Natural killer cell (primary cell): ENCODE results near the gene ACTR3C. TPM values are rescaled to one million over a fixed set of nuclear protein-coding genes. Genes with fewer than 3 reads are reported as not detected.

ENCODE experiments used
- ATAC-seq, 3 donors: fragments of 150-1000 bp in 2 of 3; fragments of 200-7000 bp in 1 of 3; cut with Tn5 transposase; 1 replicate in 1 of 3; 2 replicates in 2 of 3; pipeline ENCODE4 v1.10.0; 2021; ENCODE audit warnings: mild to moderate bottlenecking in 2 of 3, moderate library complexity in 2 of 3
- DNase-seq, 2 donors: peaks; one replicate each; pipeline versions ENCODE4 v3.0.0 to v3.0.0-alpha.2; 2013 to 2021; ENCODE audit warnings: mixed read lengths in 1 of 2
- H3K27ac ChIP-seq: one replicate; pipeline ENCODE4 v1.5.1; 2013; ENCODE audit warnings: mild to moderate bottlenecking, low read length
- H3K27me3 ChIP-seq: one replicate; pipeline ENCODE4 v1.6.1; 2013; ENCODE audit warnings: low read length; ENCODE audit not compliant: control insufficient read depth, insufficient read depth
- H3K36me3 ChIP-seq: one replicate; pipeline ENCODE4 v1.6.1; 2013; ENCODE audit warnings: low read length; ENCODE audit not compliant: control insufficient read depth, insufficient read depth
- H3K4me1 ChIP-seq: one replicate; pipeline ENCODE4 v1.6.1; 2013; ENCODE audit warnings: low read length; ENCODE audit not compliant: control insufficient read depth, insufficient read depth
- H3K4me3 ChIP-seq: one replicate; pipeline ENCODE4 v1.5.1; 2013; ENCODE audit warnings: low read length
- H3K9me3 ChIP-seq: one replicate; pipeline ENCODE4 v1.6.1; 2013; ENCODE audit warnings: low read length; ENCODE audit not compliant: control insufficient read depth, insufficient read depth
- H3K27ac Mint-ChIP-seq, 2 donors: one replicate each; pipeline ENCODE4 v1.8.0; 2022; ENCODE audit warnings: mild to moderate bottlenecking in 2 of 2, mixed read lengths in 2 of 2, moderate library complexity in 1 of 2
- H3K27me3 Mint-ChIP-seq, 2 donors: one replicate each; pipeline ENCODE4 v1.8.0; 2022; ENCODE audit warnings: low read depth in 2 of 2, mixed read lengths in 2 of 2
- H3K36me3 Mint-ChIP-seq: one replicate; pipeline ENCODE4 v1.8.0; 2022; ENCODE audit warnings: mixed read lengths
- H3K4me1 Mint-ChIP-seq, 2 donors: one replicate each; pipeline ENCODE4 v1.8.0; 2022; ENCODE audit warnings: mixed read lengths in 2 of 2
- H3K4me3 Mint-ChIP-seq: one replicate; pipeline ENCODE4 v1.8.0; 2022; ENCODE audit warnings: mild to moderate bottlenecking, moderate library complexity, mixed read lengths
- H3K9me3 Mint-ChIP-seq, 2 donors: one replicate each; pipeline ENCODE4 v1.8.0; 2022; ENCODE audit warnings: mixed read lengths in 2 of 2
- CTCF ChIP-seq: fragments of 200-600 bp; IDR thresholded peaks from one replicate; pipeline ENCODE4 v1.8.0; 2022; ENCODE audit warnings: antibody characterized with exemption
- WGBS: methylation state at CpG from one replicate; pipeline ENCODE4 v1.1.7; 2013; ENCODE audit warnings: missing lambda C conversion rate; ENCODE audit not compliant: insufficient coverage; 5-methylcytosine and 5-hydroxymethylcytosine counted together
- intact Hi-C: fragments of 100-400 bp; cut with micrococcal nuclease; formaldehyde crosslinking; loops from one replicate; pipeline ENCODE4 v1.14.2; 2022
- total RNA-seq, 4 donors: library from RNA; stranded (reverse); fragments of 120-200 nt in 1 of 4; gene quantifications; one replicate each; pipeline versions ENCODE4 v1.2.3 to v1.2.4, GENCODE V29; 2013 to 2022

The ACTR3C gene
- total RNA-seq, 3 donors from 2014 or later (not counting 1 experiment from before 2014, with no cell fraction given), result 5.1 to 8.3 (median 7.2) TPM

- intact Hi-C loops, result no loop called here
- TF ChIP-seq CTCF, result no peak
- no peak overlapping the region for H3K27ac ChIP-seq
- no peaks in the 10 kb centered on the region for H3K36me3 Mint-ChIP-seq
- no peak overlapping the region for H3K4me3 ChIP-seq
- no peaks in the 10 kb centered on the region for H3K4me1 Mint-ChIP-seq
- no peaks in the 10 kb centered on the region for H3K4me1 ChIP-seq
- no peaks in the 10 kb centered on the region for H3K9me3 Mint-ChIP-seq
- H3K36me3 ChIP-seq, result peaks cover 33% of the 10 kb centered on the region
- H3K27me3 Mint-ChIP-seq, result peaks cover 0 to 1% of the 10 kb centered on the region in 2 donors
- no peaks in the 10 kb centered on the region for H3K9me3 ChIP-seq
- ATAC-seq, result no peak
- no peak overlapping the region for H3K4me3 Mint-ChIP-seq
- 96% methylated on average over 18 of the region's 18 CpGs for WGBS
- no peak for DNase-seq
- no peaks in the 10 kb centered on the region for H3K27me3 ChIP-seq
- no peak overlapping the region for H3K27ac Mint-ChIP-seq
Measured at GRCh38 chr7:150332852-150333635, 9.7 kb upstream of the ACTR3C start.

- ATAC-seq (no peak), DNase-seq (no peak)
- Histone ChIP-seq H3K36me3 (peaks cover 44% of the 10 kb centered on the region), H3K27ac (no peak overlapping the region), H3K4me1 (no peaks in the 10 kb centered on the region), H3K4me3 (no peak overlapping the region), H3K9me3 (no peaks in the 10 kb centered on the region), H3K27me3 (no peaks in the 10 kb centered on the region)
- H3K4me3 Mint-ChIP-seq, result no peak overlapping the region
- no peaks in the 10 kb centered on the region for H3K36me3 Mint-ChIP-seq
- H3K9me3 Mint-ChIP-seq, result no peaks in the 10 kb centered on the region
- no peak overlapping the region for H3K27ac Mint-ChIP-seq
- 96% methylated on average over 19 of the region's 19 CpGs for WGBS
- H3K27me3 Mint-ChIP-seq, result no peaks in the 10 kb centered on the region
- no peak for TF ChIP-seq CTCF
- intact Hi-C loops, result no loop called here
- H3K4me1 Mint-ChIP-seq, result peaks cover under 1% of the 10 kb centered on the region in 2 donors
Measured at GRCh38 chr7:150330211-150330885, 7.0 kb upstream of the ACTR3C start.

- WGBS, result 92% methylated on average over 22 of the region's 22 CpGs
- Mint-ChIP-seq H3K4me1 (peaks cover 9% of the 10 kb centered on the region in 2 donors), H3K27ac (no peak overlapping the region), H3K9me3 (no peaks in the 10 kb centered on the region), H3K4me3 (no peak overlapping the region), H3K36me3 (no peaks in the 10 kb centered on the region), H3K27me3 (no peaks in the 10 kb centered on the region)
- no peaks in the 10 kb centered on the region for H3K27me3 ChIP-seq
- H3K4me3 ChIP-seq, result no peak overlapping the region
- intact Hi-C loops, result no loop called here
- peaks cover 3% of the 10 kb centered on the region for H3K4me1 ChIP-seq
- no peak for DNase-seq
- ATAC-seq, result no peak
- no peak for TF ChIP-seq CTCF
- peaks cover 44% of the 10 kb centered on the region for H3K36me3 ChIP-seq
- H3K9me3 ChIP-seq, result no peaks in the 10 kb centered on the region
- H3K27ac ChIP-seq, result no peak overlapping the region
Measured at GRCh38 chr7:150329331-150330120, 6.2 kb upstream of the ACTR3C start.
